K562 (cell line): ENCODE results near the gene SCMH1. TPM values are rescaled to one million over a fixed set of nuclear protein-coding genes. Genes with fewer than 3 reads are reported as not detected.

ENCODE experiments used
- ATAC-seq: fragments of 200-7000 bp; cut with Tn5 transposase; 3 replicates; pipeline ENCODE4 v1.9.1; 2020; ENCODE audit warnings: moderate library complexity
- BruUV-seq: library from RNA; stranded (reverse); fragments of 400-500 nt; replicated peaks from 2 replicates; lab custom pipeline; 2021; lab: Mats Ljungman, UMichigan
- CTCF ChIA-PET: fragments of 300-600 bp; formaldehyde crosslinking; extraction: SDS; loops from one replicate; lab custom pipeline; 2021; ENCODE audit warnings: low intra/inter-chr PET ratio; lab: Yijun Ruan, JAX
- POLR2A ChIA-PET: fragments of 300-600, 350-650 bp; sonication (Branson Sonifier 250); formaldehyde crosslinking; extraction: SDS; loops from one replicate; lab custom pipeline; 2021; ENCODE audit warnings: antibody characterized with exemption, inconsistent platforms; lab: Yijun Ruan, JAX
- DNase-seq, 4 experiments: peaks; one replicate each; pipeline versions ENCODE4 v3.0.0 to v3.0.0-alpha.2; 2011 to 2018; ENCODE audit warnings: low spot score in 3 of 4, mixed read lengths in 3 of 4; ENCODE audit errors: extremely low read depth in 1 of 4
- FAIRE-seq: peaks from 2 replicates; lab custom pipeline; 2011; peaks lifted over from hg19 to GRCh38; lab: Jason Lieb, UNC
- H2AFZ ChIP-seq: 2 replicates; pipeline ENCODE4 v1.6.0; 2011; ENCODE audit warnings: low read depth, low read length, control low read depth, inconsistent platforms
- H3K27ac ChIP-seq: fragments of 200-600 bp; 3 replicates; pipeline ENCODE4 v1.8.0; 2011; ENCODE audit warnings: low read depth, mild to moderate bottlenecking, control low read depth, inconsistent platforms, low read length, moderate library complexity, mixed read lengths; ENCODE audit errors: extremely low read depth
- H3K27me3 ChIP-seq, 2 experiments: fragments of 300-600 bp in 1 of 2; 2 replicates in 1 of 2; 3 replicates in 1 of 2; pipeline versions ENCODE4 v1.6.0 to v1.8.0; 2011; ENCODE audit warnings: inconsistent platforms in 2 of 2, low read length in 2 of 2, mild to moderate bottlenecking in 1 of 2, mixed read lengths in 1 of 2, moderate library complexity in 1 of 2; ENCODE audit not compliant: control insufficient read depth in 2 of 2, insufficient read depth in 2 of 2
- H3K36me3 ChIP-seq: fragments of 300-600 bp; 3 replicates; pipeline ENCODE4 v1.8.0; 2011; ENCODE audit warnings: mild to moderate bottlenecking, low read length, inconsistent platforms; ENCODE audit not compliant: control insufficient read depth, insufficient read depth
- H3K4me1 ChIP-seq, 2 experiments: fragments of 200-600 bp in 1 of 2; replicated peaks in 1 of 2; 2 replicates in 1 of 2; 3 replicates in 1 of 2; pipeline versions ENCODE4 v1.5.1 to v1.8.0; 2011; ENCODE audit warnings: inconsistent platforms in 2 of 2, low read length in 2 of 2, mild to moderate bottlenecking in 1 of 2, mixed read lengths in 1 of 2, moderate library complexity in 1 of 2; ENCODE audit not compliant: control insufficient read depth in 2 of 2, insufficient read depth in 2 of 2
- H3K4me2 ChIP-seq: 2 replicates; pipeline ENCODE4 v1.6.1; 2011; ENCODE audit warnings: low read length, control low read depth, inconsistent platforms, mixed read lengths; ENCODE audit not compliant: insufficient read depth
- H3K4me3 ChIP-seq: fragments of 200-600 bp; sonication (generic), shearing (Covaris generic); 2 replicates; pipeline ENCODE4 v1.5.1; 2016; ENCODE audit warnings: control low read depth, inconsistent platforms
- H3K79me2 ChIP-seq: fragments of 200-600 bp; 3 replicates; pipeline ENCODE4 v1.8.0; 2011; ENCODE audit warnings: low read length, inconsistent platforms; ENCODE audit not compliant: control insufficient read depth, insufficient read depth
- H3K9ac ChIP-seq, 2 experiments: 2 replicates each; pipeline versions ENCODE4 v1.6.0 to v1.6.1; 2011; ENCODE audit warnings: low read depth in 2 of 2, low read length in 2 of 2, control low read depth in 1 of 2, inconsistent platforms in 1 of 2, mild to moderate bottlenecking in 1 of 2, mixed read lengths in 1 of 2; ENCODE audit not compliant: insufficient read depth in 1 of 2
- H3K9me1 ChIP-seq: one replicate; pipeline ENCODE4 v1.6.0; 2011; ENCODE audit warnings: inconsistent platforms, mild to moderate bottlenecking, low read length, moderate library complexity; ENCODE audit not compliant: control insufficient read depth, insufficient read depth
- H3K9me3 ChIP-seq: replicated peaks from 2 replicates; pipeline ENCODE4 v1.5.1; 2011; ENCODE audit warnings: low read depth, low read length, inconsistent platforms; ENCODE audit not compliant: control insufficient read depth, insufficient read depth
- H4K20me1 ChIP-seq: replicated peaks from 2 replicates; pipeline ENCODE4 v1.6.1; 2011; ENCODE audit warnings: low read length, inconsistent platforms, mixed read lengths; ENCODE audit not compliant: control insufficient read depth, insufficient read depth
- EP300 ChIP-seq: IDR thresholded peaks from 2 replicates; pipeline ENCODE4 v1.6.1; 2012; ENCODE audit warnings: low read length, improper control_type of control experiment
- GTF2A2 ChIP-seq: IDR thresholded peaks from 2 replicates; pipeline ENCODE4 v1.6.1; 2016; ENCODE audit warnings: mild to moderate bottlenecking, missing genetic modification characterization, missing compliant biosample characterization
- HDAC2 ChIP-seq: fragments of 450-650 bp; IDR thresholded peaks from 2 replicates; pipeline ENCODE4 v1.6.1; 2016; ENCODE audit warnings: mild to moderate bottlenecking
- HINFP ChIP-seq: fragments of 450-650 bp; conservative IDR thresholded peaks from 2 replicates; pipeline ENCODE4 v1.6.1; 2016; ENCODE audit warnings: missing genetic modification characterization, low read depth, mild to moderate bottlenecking, control low read depth, missing compliant biosample characterization
- HMG20B ChIP-seq: fragments of 250-450 bp; sonication (Bioruptor Pico); IDR thresholded peaks from 2 replicates; pipeline ENCODE4 v1.5.0; 2021; ENCODE audit warnings: mild to moderate bottlenecking
- ILF3 ChIP-seq: fragments of 450-650 bp; IDR thresholded peaks from 2 replicates; pipeline ENCODE4 v1.6.1; 2018; ENCODE audit warnings: antibody characterized with exemption, mild to moderate bottlenecking, moderate library complexity, borderline replicate concordance
- RFX1 ChIP-seq: fragments of 450-650 bp; IDR thresholded peaks from 2 replicates; pipeline ENCODE4 v1.6.1; 2016; ENCODE audit warnings: mild to moderate bottlenecking, moderate library complexity
- SIN3A ChIP-seq, 2 experiments: fragments of 150-350 bp in 1 of 2; IDR thresholded peaks; 2 replicates each; pipeline ENCODE4 v1.6.1; 2011 to 2016; ENCODE audit warnings: borderline replicate concordance in 2 of 2, low read depth in 2 of 2, low read length in 2 of 2, mild to moderate bottlenecking in 2 of 2, moderate library complexity in 2 of 2; ENCODE audit not compliant: control insufficient read depth in 1 of 2
- SNAPC5 ChIP-seq: fragments of 250-450 bp; sonication (Bioruptor Pico); IDR thresholded peaks from 2 replicates; pipeline ENCODE4 v1.8.0; 2021; ENCODE audit warnings: moderate library complexity, mild to moderate bottlenecking, inconsistent platforms
- SP1 ChIP-seq: sonication (generic); formaldehyde crosslinking; IDR thresholded peaks from 2 replicates; pipeline ENCODE4 v1.8.1; 2022; ENCODE audit warnings: mild to moderate bottlenecking, missing genetic modification reagents
- ZNF239 ChIP-seq: fragments of 250-450 bp; sonication (Bioruptor Pico); IDR thresholded peaks from 2 replicates; pipeline ENCODE4 v1.4.0; 2020; ENCODE audit warnings: mild to moderate bottlenecking
- ZNF699 ChIP-seq: fragments of 250-450 bp; sonication (Bioruptor Pico); IDR thresholded peaks from 2 replicates; pipeline ENCODE4 v1.8.0; 2021; ENCODE audit warnings: mild to moderate bottlenecking, moderate library complexity; ENCODE audit not compliant: insufficient replicate concordance
- WGBS: fragments of 100-300 bp; shearing (Covaris generic); methylation state at CpG from one replicate; pipeline ENCODE4 v1.1.6; 2016; ENCODE audit warnings: low coverage, mixed read lengths; ENCODE audit not compliant: insufficient coverage; ENCODE audit errors: missing lambda C conversion rate; 5-methylcytosine and 5-hydroxymethylcytosine counted together
- in situ Hi-C: fragments of 300-500 bp; cut with MboI; formaldehyde crosslinking; loops from 4 replicates; pipeline ENCODE4 v1.15.0; 2018; ENCODE audit warnings: inconsistent platforms, mixed read lengths
- intact Hi-C: fragments of 100-400 bp; cut with micrococcal nuclease; formaldehyde crosslinking; loops from 2 replicates; pipeline ENCODE4 v1.14.2; 2022
- polyA plus RNA-seq, 8 experiments: library from polyadenylated mRNA; depleted of rRNA in 4 of 8; stranded (reverse) in 5 of 8; unstranded in 3 of 8; fragments of >200 nt; fragmentation: Nextera tagmentation in 2 of 8; fragmentation: Illumina TruSeq in 1 of 8; extraction: Ambion mirVana in 2 of 8; extraction: Trizol in 1 of 8; gene quantifications; 2 replicates each; pipeline versions ENCODE4 v1.2.1 to v1.2.3, GENCODE V29; 2011 to 2014; ENCODE audit warnings: inconsistent platforms in 1 of 8, missing spikeins in 1 of 8
- total RNA-seq, 7 experiments: library from RNA; depleted of rRNA in 6 of 7; stranded (reverse); fragments of >200 nt in 6 of 7; fragmentation: Illumina TruSeq in 2 of 7; extraction: Trizol in 2 of 7; gene quantifications; 2 replicates each; pipeline versions ENCODE4 v1.2.1 to v1.2.3, GENCODE V29; 2011 to 2021; ENCODE audit warnings: low replicate concordance in 1 of 7

SCMH1 gene
- total and polyA plus RNA-seq, 9 of the 15 experiments (the other 6 are each of a cell fraction or from before 2014, with no cell fraction given): 8.5 to 37.0 (median 26.8) TPM

GRCh38 chr1:41286486-41286885 is 44.4 kb upstream of the SCMH1 start:
- no peak overlapping the region for H2AFZ ChIP-seq
- H3K27ac ChIP-seq: no peak overlapping the region
- no peaks in the 10 kb centered on the region for H3K9me3 ChIP-seq
- ChIA-PET CTCF (no interaction called here), POLR2A (interaction anchor here (1.0 kb wide), 1 partner anchor 13 kb away, joined by 3 read pairs; no protein-coding TSS in a partner anchor)
- no peaks in the 10 kb centered on the region for H3K36me3 ChIP-seq
- no peaks in the 10 kb centered on the region for H3K4me1 ChIP-seq
- intact Hi-C loops: no loop called here
- no peaks in the 10 kb centered on the region for H3K79me2 ChIP-seq
- peaks cover 8% of the 10 kb centered on the region; the same call in 1 of the 2 replicates for H4K20me1 ChIP-seq
- FAIRE-seq (no peak), DNase-seq (peak in 2 of 4 experiments; percentile 14 to 27), ATAC-seq (no peak)
- BruUV-seq: no TSS peak
- H3K4me2 ChIP-seq: no peak overlapping the region
- TF ChIP-seq SP1 (no peak), RFX1 (peak; percentile 86)
- no peak overlapping the region for H3K4me3 ChIP-seq
- no peak overlapping the region for H3K9ac ChIP-seq
- in situ Hi-C loops: no loop called here
- peaks cover 21 to 54% of the 10 kb centered on the region in 2 experiments; a peak in 4 of 5 replicates for H3K27me3 ChIP-seq
- H3K9me1 ChIP-seq: no peaks in the 10 kb centered on the region
- WGBS: 0% methylated on average over 3 of the region's 3 CpGs

- POLR2A ChIA-PET: interaction anchor here (0.6 kb wide), 1 partner anchor 43 kb away, joined by 3 read pairs; no protein-coding TSS in a partner anchor
- no peak for FAIRE-seq
- 0% methylated on average over 4 of the region's 4 CpGs for WGBS
- TF ChIP-seq HMG20B (no peak), EP300 (no peak), ZNF699 (CRISPR knock-in tag) (no peak), GTF2A2 (no peak), HINFP (tag) (no peak), HDAC2 (no peak), ILF3 (no peak), SIN3A (IDR thresholded peaks at IDR 0.05; ENCODE audit: borderline replicate concordance in 2 of 2, control insufficient read depth in 1 of 2, low read depth in 2 of 2, low read length in 2 of 2) (no peak), ZNF239 (CRISPR knock-in tag) (no peak), SNAPC5 (CRISPR knock-in tag) (no peak)
Measured at GRCh38 chr1:41285818-41286217, 43.7 kb upstream of the SCMH1 start.

More at GRCh38 chr1:41285818-41286217, 43.7 kb upstream of the SCMH1 start:
- Histone ChIP-seq H3K27ac (no peak overlapping the region; the same call in 2 of the 3 replicates), H3K9ac (no peak overlapping the region), H3K4me3 (no peak overlapping the region), H2AFZ (no peak overlapping the region), H3K27me3 (peaks cover 17 to 48% of the 10 kb centered on the region in 2 experiments; a peak in 4 of 5 replicates), H3K79me2 (no peaks in the 10 kb centered on the region), H3K9me3 (no peaks in the 10 kb centered on the region), H3K9me1 (no peaks in the 10 kb centered on the region), H3K36me3 (no peaks in the 10 kb centered on the region), H3K4me1 (no peaks in the 10 kb centered on the region), H4K20me1 (peaks cover 8% of the 10 kb centered on the region; the same call in 1 of the 2 replicates), H3K4me2 (no peak overlapping the region)
- no TSS peak for BruUV-seq
- in situ Hi-C loops (no loop called here), intact Hi-C loops (no loop called here)
- CTCF ChIA-PET: no interaction called here
- no peak for ATAC-seq
- no peak for DNase-seq
